GM21367 (cell line): ENCODE data around the gene SLC66A2.

ENCODE experiments used
- ATAC-seq: cut with Tn5 transposase; IDR thresholded peaks from one replicate; pipeline ENCODE4 v1.9.1; 2021; ENCODE audit not compliant: unreplicated experiment

SLC66A2 gene

GRCh38 chr18:79904357-79905147 is 46.9 kb downstream of the SLC66A2 start:
- no peak for ATAC-seq

- no peak for ATAC-seq
These were observed 47.6 kb downstream of the SLC66A2 start for GRCh38 chr18:79903787-79904356.

GRCh38 chr18:79903071-79903635 is 48.3 kb downstream of the SLC66A2 start:
- ATAC-seq: no peak

GRCh38 chr18:79902640-79903039 is 48.8 kb downstream of the SLC66A2 start:
- no peak for ATAC-seq

GRCh38 chr18:79902075-79902474 is 49.4 kb downstream of the SLC66A2 start:
- ATAC-seq: no peak

GRCh38 chr18:79901665-79902064 is 49.8 kb downstream of the SLC66A2 start:
- no peak for ATAC-seq

- ATAC-seq: no peak
These were observed 50.6 kb downstream of the SLC66A2 start for GRCh38 chr18:79900610-79901570.

- no peak for ATAC-seq
These were observed 51.6 kb downstream of the SLC66A2 start for GRCh38 chr18:79899609-79900445.

GRCh38 chr18:79898952-79899608 is 52.4 kb downstream of the SLC66A2 start:
- ATAC-seq: no peak

GRCh38 chr18:79897940-79898625 is 53.4 kb downstream of the SLC66A2 start:
- ATAC-seq: no peak

GRCh38 chr18:79896738-79897137 is 54.7 kb downstream of the SLC66A2 start:
- no peak for ATAC-seq

- no peak for ATAC-seq
These were observed 60.8 kb downstream of the SLC66A2 start for GRCh38 chr18:79890674-79891073.

GRCh38 chr18:79889569-79889968 is 61.9 kb downstream of the SLC66A2 start:
- ATAC-seq: no peak

- no peak for ATAC-seq
These were observed 63.4 kb downstream of the SLC66A2 start for GRCh38 chr18:79888016-79888415.

GRCh38 chr18:79887181-79888000 is 64.1 kb downstream of the SLC66A2 start:
- no peak for ATAC-seq

- ATAC-seq: no peak
These were observed 66.3 kb downstream of the SLC66A2 start for GRCh38 chr18:79884963-79885728.

GRCh38 chr18:79884294-79884962 is 67.0 kb downstream of the SLC66A2 start:
- no peak for ATAC-seq
